Esophagus squamous epithelium (tissue), 4 donors: Measurements from ENCODE around the gene CDC42.

ENCODE experiments used
- CTCF ChIP-seq, 6 experiments: fragments of 450-650 bp in 4 of 6; fragments of 200-600 bp in 2 of 6; sonication (generic) in 2 of 6; IDR thresholded peaks; one replicate each; pipeline ENCODE4 v1.5.1; 2016 to 2019; ENCODE audit warnings: antibody characterized with exemption in 6 of 6, mild to moderate bottlenecking in 4 of 6, moderate library complexity in 4 of 6
- POLR2A ChIP-seq, 4 donors: fragments of 450-650 bp; IDR thresholded peaks; one replicate each; pipeline ENCODE4 v1.6.1; 2017; ENCODE audit warnings: antibody characterized with exemption in 4 of 4, mild to moderate bottlenecking in 4 of 4, moderate library complexity in 3 of 4

DNA sequence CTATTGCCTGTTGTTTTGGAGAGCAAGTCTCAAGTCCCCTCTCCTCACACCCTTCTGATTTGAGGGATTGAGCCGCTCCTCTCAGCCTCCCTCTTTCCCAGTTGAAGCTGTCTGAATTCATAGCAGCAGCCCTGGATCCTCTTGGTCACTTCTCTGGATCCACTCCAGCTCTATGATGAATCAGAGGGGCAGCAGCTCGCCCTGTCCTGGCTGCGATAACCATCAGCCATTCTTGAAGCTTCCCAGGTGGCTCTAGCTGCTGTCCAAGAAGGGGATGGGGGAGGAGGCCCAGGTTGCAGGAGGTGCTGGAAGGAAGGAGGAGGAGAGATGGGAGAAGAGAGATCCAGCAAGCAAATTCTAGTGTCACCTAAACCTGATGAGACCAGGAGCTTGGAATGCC is 59.1 kb downstream of the CDC42 start:
- TF ChIP-seq CTCF (IDR thresholded peaks at IDR 0.05): no peak
- TF ChIP-seq POLR2A (IDR thresholded peaks at IDR 0.05): no peak
